Retinal pigment epithelial cell (primary cell): Measurements from ENCODE around the gene CAT.

Source experiments
- DNase-seq: peaks from one replicate; pipeline ENCODE4 v3.0.0-alpha.2; 2010; ENCODE audit warnings: low read depth
- H3K4me3 ChIP-seq: 2 replicates; pipeline ENCODE4 v1.5.1; 2011; ENCODE audit warnings: mild to moderate bottlenecking, low read length, control low read depth, moderate library complexity
- CTCF ChIP-seq: conservative IDR thresholded peaks from 2 replicates; pipeline ENCODE4 v1.5.1; 2011; ENCODE audit warnings: low read depth, low read length, control low read depth, inconsistent platforms

The CAT gene

DNA sequence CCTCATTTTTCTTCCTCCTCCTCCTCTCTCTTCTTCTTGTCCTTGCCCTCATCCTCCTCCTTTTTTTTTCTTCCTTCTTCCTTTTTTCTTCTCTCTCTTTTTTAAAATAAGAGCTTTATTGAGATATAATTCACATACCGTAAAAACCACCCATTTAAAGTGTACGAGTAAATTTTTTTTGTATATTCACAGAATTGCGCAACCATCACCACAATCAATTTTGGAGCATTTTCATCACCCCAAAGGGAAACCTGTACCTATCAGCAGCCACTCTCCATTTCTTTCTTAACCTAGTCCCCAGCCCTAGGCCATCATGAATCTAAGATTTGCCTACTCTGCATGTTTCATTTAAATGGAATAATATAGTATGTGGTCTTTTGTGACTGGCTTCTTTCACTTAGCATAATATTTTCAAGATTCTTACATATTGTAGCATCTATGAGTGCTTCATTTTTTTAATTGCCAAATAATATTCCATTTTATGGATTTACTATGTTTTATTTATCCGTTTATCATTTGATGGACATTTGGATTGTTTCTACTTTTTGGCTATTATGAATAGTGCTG lies 35.0 kb downstream of the CAT start:
- TF ChIP-seq CTCF = no peak
- no peak overlapping the region for H3K4me3 ChIP-seq
- no peak for DNase-seq

DNA sequence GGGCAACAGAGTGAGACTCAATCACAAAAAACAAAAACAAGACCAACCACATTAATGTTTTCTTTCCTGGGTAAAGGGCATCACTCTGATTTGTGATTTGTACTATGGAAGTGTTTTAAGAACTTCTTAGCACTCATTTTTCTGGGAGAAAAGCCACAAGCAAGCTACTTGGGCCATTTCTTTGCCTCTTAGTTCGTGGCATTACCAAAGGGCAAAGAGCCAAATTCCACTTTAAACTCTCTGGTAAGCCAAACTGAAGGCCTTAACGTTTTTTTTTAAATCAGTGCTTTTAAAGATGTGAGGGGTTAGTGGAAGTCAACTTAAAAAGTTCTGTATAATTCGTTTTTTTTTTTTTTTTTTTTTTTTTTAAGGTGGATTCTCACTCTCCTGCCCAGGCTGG lies 36.9 kb downstream of the CAT start:
- no peak for DNase-seq
- TF ChIP-seq CTCF = no peak

DNA sequence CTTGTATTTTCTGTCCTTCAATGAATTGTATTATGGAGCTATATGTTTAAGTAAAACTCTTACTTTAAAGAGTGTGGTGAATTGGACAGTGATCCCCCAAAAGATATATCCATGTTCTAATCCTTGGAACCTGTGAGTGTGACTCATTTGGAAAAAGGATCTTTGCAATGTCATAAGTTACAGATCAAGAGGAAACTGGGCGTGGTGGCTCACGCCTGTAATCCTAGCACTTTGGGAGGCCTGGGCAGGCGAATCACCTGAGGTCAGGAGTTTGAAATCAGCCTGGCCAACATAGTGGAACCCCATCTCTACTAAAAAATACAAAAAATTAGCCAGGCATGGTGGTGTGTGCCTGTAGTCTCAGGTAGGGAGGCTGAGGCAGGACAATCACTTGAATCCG lies 38.1 kb downstream of the CAT start:
- no peak for DNase-seq
- no peak for TF ChIP-seq CTCF
- no peak overlapping the region for H3K4me3 ChIP-seq

More for the DNA sequence above, 36.9 kb downstream of the CAT start:
- H3K4me3 ChIP-seq = no peak overlapping the region

GRCh38 chr11:34478845-34479663 lies 40.3 kb downstream of the CAT start:
- no peak overlapping the region for H3K4me3 ChIP-seq
- DNase-seq = no peak
- no peak for TF ChIP-seq CTCF

DNA sequence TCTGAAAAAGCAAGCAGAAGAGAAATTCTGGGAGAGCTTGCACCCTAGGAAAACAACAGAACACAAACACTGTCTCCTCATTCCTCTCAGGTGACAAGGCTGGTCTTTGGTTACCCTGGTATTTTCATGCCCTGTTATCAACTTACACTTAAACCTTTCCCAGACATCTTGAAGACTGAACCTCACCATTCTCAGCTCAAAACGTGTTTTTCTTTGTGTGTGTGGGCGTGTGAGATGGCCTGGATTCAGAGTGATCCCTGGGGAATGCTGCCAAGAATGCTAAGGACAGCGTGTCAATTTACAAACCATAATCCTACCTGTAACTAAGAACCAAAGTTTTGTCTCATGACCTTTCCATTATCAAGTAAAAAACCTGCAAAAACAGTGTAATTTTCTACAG lies 41.6 kb downstream of the CAT start:
- DNase-seq = no peak
- no peak overlapping the region for H3K4me3 ChIP-seq
- no peak for TF ChIP-seq CTCF

- DNase-seq = no peak
- H3K4me3 ChIP-seq = no peak overlapping the region
- no peak for TF ChIP-seq CTCF
Measured at GRCh38 chr11:34481307-34481706, 42.6 kb downstream of the CAT start.

- DNase-seq = no peak
- no peak for TF ChIP-seq CTCF
- H3K4me3 ChIP-seq = no peak overlapping the region
Measured at GRCh38 chr11:34483106-34483874, 44.6 kb downstream of the CAT start.
